PC-9 (cell line): ENCODE data around the gene DSCAML1. TPM values are rescaled to one million over a fixed set of nuclear protein-coding genes. Genes with fewer than 3 reads are reported as not detected.

Experiments
- BruUV-seq: library from RNA; stranded (reverse); fragments of 400-500 nt; replicated peaks from 2 replicates; lab custom pipeline; 2021; lab: Mats Ljungman, UMichigan
- CTCF ChIA-PET: fragments of 300-600 bp; sonication (Branson Sonifier 250); formaldehyde crosslinking; loops from one replicate; lab custom pipeline; 2022; ENCODE audit warnings: antibody characterized with exemption; lab: Charles Lee
- POLR2A ChIA-PET: fragments of 300-600 bp; sonication (Branson Sonifier 250); formaldehyde crosslinking; loops from one replicate; lab custom pipeline; 2022; ENCODE audit warnings: antibody characterized with exemption; ENCODE audit not compliant: unreplicated experiment; lab: Charles Lee
- DNase-seq, 2 experiments: peaks; one replicate each; pipeline versions ENCODE4 v3.0.0 to v3.0.0-alpha.2; 2015 to 2022; ENCODE audit warnings: mixed read lengths in 1 of 2
- H2AFZ ChIP-seq: fragments of 200-600 bp; sonication (generic); 2 replicates; pipeline ENCODE4 v1.8.1; 2017; ENCODE audit warnings: antibody characterized with exemption
- H3F3A ChIP-seq: fragments of 200-600 bp; sonication (generic); 2 replicates; pipeline ENCODE4 v1.8.1; 2017; ENCODE audit warnings: antibody characterized with exemption, mild to moderate bottlenecking, low read depth; ENCODE audit not compliant: insufficient read depth
- H3K27ac ChIP-seq: fragments of 200-600 bp; sonication (generic); 2 replicates; pipeline ENCODE4 v1.6.1; 2016; ENCODE audit warnings: mixed run types
- H3K27me3 ChIP-seq: fragments of 200-600 bp; sonication (generic); 2 replicates; pipeline ENCODE4 v1.6.1; 2016; ENCODE audit warnings: low read depth, mixed run types; ENCODE audit not compliant: insufficient read depth
- H3K36me3 ChIP-seq: fragments of 200-600 bp; sonication (generic); 2 replicates; pipeline ENCODE4 v1.6.1; 2016; ENCODE audit warnings: low read depth, mixed run types
- H3K4me1 ChIP-seq: fragments of 200-600 bp; sonication (generic); replicated peaks from 2 replicates; pipeline ENCODE4 v1.6.1; 2016; ENCODE audit warnings: mixed run types; ENCODE audit not compliant: insufficient read depth
- H3K4me2 ChIP-seq: fragments of 200-600 bp; sonication (generic); 2 replicates; pipeline ENCODE4 v1.6.1; 2017; ENCODE audit warnings: mixed run types
- H3K4me3 ChIP-seq: fragments of 200-600 bp; sonication (generic); 2 replicates; pipeline ENCODE4 v1.6.1; 2016; ENCODE audit warnings: mixed run types
- H3K79me2 ChIP-seq: fragments of 200-600 bp; sonication (generic); 2 replicates; pipeline ENCODE4 v1.6.1; 2017; ENCODE audit warnings: low read depth, mixed run types
- H3K9me2 ChIP-seq: fragments of 200-600 bp; sonication (generic); 2 replicates; pipeline ENCODE4 v1.8.1; 2017; ENCODE audit warnings: mild to moderate bottlenecking; ENCODE audit not compliant: insufficient read depth
- H3K9me3 ChIP-seq: fragments of 200-600 bp; sonication (generic); 2 replicates; pipeline ENCODE4 v1.8.1; 2016; ENCODE audit warnings: low read depth; ENCODE audit not compliant: insufficient read depth
- H4K20me1 ChIP-seq: fragments of 200-600 bp; sonication (generic); 2 replicates; pipeline ENCODE4 v1.8.1; 2017; ENCODE audit not compliant: insufficient read depth
- CTCF ChIP-seq: fragments of 200-600 bp; sonication (generic); conservative IDR thresholded peaks from 2 replicates; pipeline ENCODE4 v1.6.1; 2017; ENCODE audit warnings: mixed run types, antibody characterized with exemption, mild to moderate bottlenecking, moderate library complexity
- EZH2 ChIP-seq: fragments of 200-600 bp; sonication (generic); IDR thresholded peaks from 2 replicates; pipeline ENCODE4 v1.8.0; 2017; ENCODE audit warnings: antibody characterized with exemption, low read depth
- intact Hi-C: fragments of 100-400 bp; cut with micrococcal nuclease; formaldehyde crosslinking; loops from one replicate; pipeline ENCODE4 v1.10.0; 2022; ENCODE audit not compliant: unreplicated experiment
- total RNA-seq: library from RNA; stranded (reverse); gene quantifications from 2 replicates; pipeline ENCODE4 v1.2.3, GENCODE V29; 2021

DSCAML1 gene
- total RNA-seq, 1 experiment from 2014 or later: not detected

DNA sequence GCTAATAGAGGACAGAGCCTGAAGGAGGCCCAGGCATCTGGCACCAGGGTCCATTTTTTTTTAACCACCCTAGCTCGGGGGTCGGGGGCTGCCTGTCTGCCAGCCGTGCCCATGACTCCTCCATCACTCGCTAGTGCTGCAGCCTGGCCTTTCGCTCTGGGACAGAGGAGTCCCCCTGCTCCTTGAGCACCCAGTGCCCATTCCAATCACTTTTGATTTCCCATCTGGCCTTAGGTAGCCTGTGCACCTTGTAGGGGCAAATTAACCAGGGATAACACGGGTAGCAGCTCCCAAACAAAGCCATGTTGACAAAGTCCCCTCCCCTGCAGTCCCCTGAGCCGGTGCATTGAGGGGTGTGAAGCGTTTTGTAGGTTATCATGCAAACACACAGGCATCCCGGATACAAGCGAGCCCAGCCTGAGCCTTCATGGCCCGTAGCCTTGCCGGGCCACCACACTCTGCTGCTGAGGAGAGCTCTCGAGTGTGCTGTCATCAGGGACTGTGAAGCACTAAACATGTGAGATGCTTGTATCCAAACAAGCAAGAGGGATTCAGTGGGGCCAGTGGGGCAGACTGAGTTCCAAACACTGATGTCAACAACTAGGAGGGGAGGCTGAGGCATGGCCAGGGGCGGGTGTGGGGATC is 208.7 kb downstream of the DSCAML1 start:
- Histone ChIP-seq H3K4me1 (no peaks in the 10 kb centered on the region), H3K9me3 (no peaks in the 10 kb centered on the region), H3K79me2 (no peaks in the 10 kb centered on the region), H2AFZ (no peak overlapping the region), H3K36me3 (no peaks in the 10 kb centered on the region), H3K4me3 (no peak overlapping the region), H3K4me2 (no peak overlapping the region), H3K27me3 (peaks cover 99% of the 10 kb centered on the region), H4K20me1 (peaks cover 3% of the 10 kb centered on the region; the same call in 1 of the 2 replicates), H3K9me2 (no peaks in the 10 kb centered on the region), H3K27ac (no peak overlapping the region), H3F3A (no peaks in the 10 kb centered on the region)
- TF ChIP-seq CTCF: no peak
- ChIA-PET POLR2A (no interaction called here), CTCF (no interaction called here)
- no TSS peak for BruUV-seq
- DNase-seq: no peak
- intact Hi-C loops: no loop called here

DNA sequence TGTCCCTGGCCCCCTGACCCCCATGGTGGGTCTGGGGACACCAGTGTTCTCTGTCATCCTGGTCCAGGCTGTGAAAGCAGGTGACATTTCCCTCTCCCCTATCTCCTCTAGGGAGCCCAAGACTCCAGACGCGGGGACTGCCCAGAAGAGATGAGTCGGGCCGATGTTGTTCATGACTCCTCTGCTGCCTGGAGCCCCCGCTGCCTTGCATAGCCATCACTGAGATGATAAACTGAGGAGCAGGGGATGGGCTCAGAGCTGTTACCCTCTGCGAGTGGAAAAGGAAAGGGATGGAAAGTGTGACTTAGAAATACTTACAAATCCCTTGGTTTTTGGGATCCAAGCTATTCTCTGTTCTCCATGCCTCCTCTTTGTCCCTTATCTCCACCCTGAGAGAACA is 209.6 kb downstream of the DSCAML1 start:
- TF ChIP-seq EZH2 (no peak), CTCF (no peak)
- no peaks in the 10 kb centered on the region for H3K4me1 ChIP-seq
- ChIA-PET POLR2A (no interaction called here), CTCF (no interaction called here)
- peaks cover 4% of the 10 kb centered on the region; the same call in 1 of the 2 replicates for H4K20me1 ChIP-seq
- H2AFZ ChIP-seq: no peak overlapping the region
- no peak for DNase-seq
- no peaks in the 10 kb centered on the region for H3F3A ChIP-seq
- H3K4me2 ChIP-seq: no peak overlapping the region
- no peaks in the 10 kb centered on the region for H3K79me2 ChIP-seq
- no peaks in the 10 kb centered on the region for H3K36me3 ChIP-seq
- H3K27me3 ChIP-seq: peaks cover 97% of the 10 kb centered on the region
- no peaks in the 10 kb centered on the region for H3K9me3 ChIP-seq
- no peak overlapping the region for H3K4me3 ChIP-seq
- intact Hi-C loops: no loop called here
- H3K9me2 ChIP-seq: no peaks in the 10 kb centered on the region
- BruUV-seq: no TSS peak
- no peak overlapping the region for H3K27ac ChIP-seq

DNA sequence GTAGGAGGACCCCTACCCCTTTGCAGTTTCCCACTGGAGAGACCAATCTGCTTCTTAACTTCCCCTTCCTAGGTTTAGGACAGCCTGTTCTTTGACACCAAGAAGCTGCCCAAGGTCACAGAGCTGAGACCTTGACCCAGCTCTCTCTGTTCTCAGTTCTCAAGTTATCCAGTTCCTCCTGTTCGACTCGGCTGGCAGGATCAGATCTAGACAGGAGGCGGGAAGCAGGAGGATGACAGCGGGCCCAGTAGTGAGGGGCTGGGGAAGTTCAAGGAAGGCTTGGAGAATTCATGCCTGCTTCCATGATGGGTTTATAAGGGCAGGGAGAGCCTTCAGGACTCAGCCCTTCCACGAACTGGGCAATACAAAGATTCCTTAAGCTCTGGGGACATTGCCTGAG is 210.6 kb downstream of the DSCAML1 start:
- BruUV-seq: no TSS peak
- no peak overlapping the region for H3K4me3 ChIP-seq
- H3K9me3 ChIP-seq: no peaks in the 10 kb centered on the region
- H3K9me2 ChIP-seq: no peaks in the 10 kb centered on the region
- ChIA-PET POLR2A (no interaction called here), CTCF (no interaction called here)
- peaks cover 97% of the 10 kb centered on the region for H3K27me3 ChIP-seq
- no peaks in the 10 kb centered on the region for H3F3A ChIP-seq
- H3K4me2 ChIP-seq: no peak overlapping the region
- H2AFZ ChIP-seq: no peak overlapping the region
- intact Hi-C loops: no loop called here
- TF ChIP-seq CTCF (no peak), EZH2 (no peak)
- H3K4me1 ChIP-seq: no peaks in the 10 kb centered on the region
- no peaks in the 10 kb centered on the region for H3K79me2 ChIP-seq
- DNase-seq: no peak
- H3K36me3 ChIP-seq: no peaks in the 10 kb centered on the region
- peaks cover 7% of the 10 kb centered on the region; the same call in 1 of the 2 replicates for H4K20me1 ChIP-seq
- no peak overlapping the region for H3K27ac ChIP-seq
